HG03521 (cell line): ENCODE results near the gene COX6B1.
"Not testable (repeated sequence)": the region's sequence is repeated elsewhere in the genome, so short reads cannot be mapped to it uniquely, and the experiment has no call there.

Source experiments
- ATAC-seq: cut with Tn5 transposase; IDR thresholded peaks from one replicate; pipeline ENCODE4 v1.9.1; 2021; ENCODE audit warnings: mild to moderate bottlenecking, moderate library complexity; ENCODE audit not compliant: unreplicated experiment

The COX6B1 gene

DNA sequence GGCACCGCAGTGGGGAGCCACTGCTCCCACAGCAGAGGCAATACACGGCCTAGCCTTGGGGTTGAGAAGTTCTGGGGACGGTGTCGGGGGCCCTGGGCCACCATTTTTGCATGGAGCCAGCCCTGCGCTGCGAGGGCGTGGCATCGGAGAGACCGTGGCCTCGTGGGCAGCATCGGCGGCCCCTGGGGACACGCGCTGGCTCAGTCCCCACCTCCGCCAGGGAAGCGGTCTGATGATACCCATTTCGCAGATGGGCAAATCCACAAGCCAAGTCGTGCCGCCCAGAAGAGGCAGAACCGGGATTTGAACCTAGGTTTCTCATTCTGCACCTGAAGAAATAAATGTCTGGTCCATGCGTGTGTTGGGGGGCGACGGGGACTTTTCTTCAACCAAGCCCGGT is 17.0 kb downstream of the COX6B1 start:
- ATAC-seq, result no peak

DNA sequence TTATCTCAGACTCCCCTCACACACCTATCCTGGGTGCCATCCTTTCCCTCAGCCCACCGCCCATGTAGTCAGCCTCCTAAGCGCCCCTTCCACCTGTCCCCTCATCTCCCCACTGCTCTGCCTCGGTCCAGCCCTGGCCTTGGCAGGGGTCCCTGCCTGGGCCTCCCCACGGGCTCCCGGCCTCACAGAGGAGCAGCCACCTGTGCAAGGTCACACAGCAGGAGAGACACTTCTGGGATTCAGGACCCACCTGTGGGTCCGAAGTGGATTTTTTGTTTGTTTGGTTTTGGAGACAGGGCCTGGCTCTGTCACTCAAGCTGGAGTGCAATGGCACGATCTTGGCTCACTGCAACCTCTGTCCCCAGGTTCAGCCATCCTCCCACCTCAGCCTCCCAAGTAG is 17.5 kb downstream of the COX6B1 start:
- ATAC-seq, result no peak

DNA sequence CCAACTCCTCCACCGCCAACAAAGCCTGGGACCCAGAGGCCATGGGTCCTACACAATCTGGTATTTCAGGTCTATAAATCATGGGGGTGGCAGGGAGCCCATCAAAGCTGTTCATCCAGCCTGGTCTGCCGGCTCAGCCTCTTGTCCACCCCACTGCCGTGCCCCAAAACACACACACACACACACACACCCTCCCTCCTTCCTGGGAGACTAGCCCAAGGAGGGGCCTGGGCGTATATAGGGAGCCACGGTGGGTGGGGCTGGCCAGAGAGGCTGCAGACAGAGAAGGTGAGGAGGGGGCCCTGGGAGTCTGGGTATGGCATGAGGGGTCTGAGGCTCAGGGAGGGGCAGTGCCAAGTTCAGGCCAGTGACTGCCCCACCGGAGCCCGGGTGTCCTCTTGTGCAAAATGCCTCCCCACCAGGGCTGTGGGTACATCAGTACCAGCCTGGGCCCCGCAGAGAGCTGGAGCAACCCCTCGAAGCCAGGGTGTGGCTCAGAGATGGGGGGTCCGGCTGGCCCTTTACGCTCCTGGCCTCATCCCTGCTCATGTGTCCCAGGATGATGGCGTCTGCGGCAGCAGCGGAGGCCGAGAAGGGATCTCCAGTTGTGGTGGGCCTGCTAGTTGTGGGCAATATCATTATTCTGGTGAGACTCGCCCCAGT is 18.3 kb downstream of the COX6B1 start, which contains the start of gene UPK1A:
UPK1A (plus strand) TSS at position 267 of the 663 bp plus-strand sequence; CDS start at position 563, 296 bp downstream.
- ATAC-seq, result no peak

DNA sequence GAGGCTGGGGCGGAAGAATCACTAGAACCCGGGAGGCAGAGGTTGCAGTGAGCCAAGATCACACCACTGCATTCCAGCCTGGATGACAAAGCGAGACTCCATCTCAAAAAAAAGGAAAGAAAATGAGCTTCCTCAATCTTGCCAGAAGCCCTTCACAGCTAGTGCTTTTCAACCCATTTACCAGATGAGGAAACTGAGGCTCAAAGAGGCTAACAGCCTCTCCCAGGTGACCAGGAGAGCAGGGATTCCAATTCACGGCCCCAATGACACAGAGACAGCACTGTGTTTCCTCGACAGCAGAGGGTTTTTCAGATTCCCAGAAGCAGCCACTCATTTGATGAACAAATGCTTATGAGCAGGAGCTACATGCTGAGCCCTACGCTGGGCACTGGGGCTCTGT is 21.4 kb downstream of the COX6B1 start:
- no peak for ATAC-seq

DNA sequence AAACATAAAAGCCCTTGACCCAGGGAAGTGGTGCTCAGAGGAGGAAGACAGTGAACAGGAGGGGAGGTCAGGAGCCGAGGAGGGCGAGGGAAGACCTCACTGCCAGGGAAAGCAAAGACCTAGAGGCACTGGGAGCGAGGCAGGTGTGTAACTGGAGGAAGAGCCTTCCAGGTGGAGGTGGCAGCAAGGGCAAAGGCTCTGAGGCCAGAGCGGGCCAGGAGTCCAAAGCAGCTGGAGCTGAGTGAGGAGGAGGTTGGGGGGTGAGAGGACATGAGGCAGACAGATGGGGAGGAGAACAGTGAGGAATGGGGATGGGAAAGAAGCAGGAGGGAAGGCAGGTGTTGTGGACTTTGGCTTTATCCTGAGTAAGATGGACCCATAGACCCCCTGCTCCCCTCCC is 21.9 kb downstream of the COX6B1 start:
- no peak for ATAC-seq

DNA sequence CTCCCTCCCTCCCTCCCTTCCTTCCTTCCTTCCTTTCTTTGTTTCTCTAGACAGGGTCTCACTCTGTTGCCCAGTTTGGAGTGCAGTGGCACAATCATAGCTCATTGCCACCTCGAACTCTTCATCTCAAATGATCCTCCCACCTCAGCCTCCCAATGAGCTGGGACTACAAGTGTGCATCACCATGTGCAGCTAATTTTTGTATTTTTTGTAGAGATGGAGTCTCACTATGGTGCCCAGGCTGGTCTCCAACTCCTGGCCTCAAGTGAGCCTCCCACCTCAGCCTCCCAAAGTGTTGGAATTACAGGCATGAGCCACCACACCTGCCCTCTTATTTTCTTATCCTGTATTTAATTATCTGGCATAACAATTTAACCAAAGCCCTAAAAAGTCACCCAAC is 22.6 kb downstream of the COX6B1 start:
- ATAC-seq, result no peak

DNA sequence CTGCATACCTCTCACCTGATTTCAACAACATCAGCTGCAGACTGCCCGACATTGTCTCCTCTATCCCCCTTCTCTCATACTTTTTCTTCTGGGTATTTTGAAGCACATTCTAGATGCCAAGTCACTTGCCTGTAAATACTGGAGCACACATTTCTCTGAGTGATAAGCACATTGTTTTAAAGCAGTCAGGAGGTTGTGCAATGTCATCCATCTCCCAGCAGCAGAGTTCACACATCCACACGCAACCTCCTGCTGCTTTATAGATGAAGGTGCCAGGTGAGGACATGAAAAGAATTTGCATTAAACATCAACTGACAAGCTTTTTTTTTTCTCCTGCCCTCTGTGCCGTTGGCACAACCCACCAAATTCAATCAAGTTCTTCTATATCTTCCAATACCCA is 23.7 kb downstream of the COX6B1 start:
- no peak for ATAC-seq

DNA sequence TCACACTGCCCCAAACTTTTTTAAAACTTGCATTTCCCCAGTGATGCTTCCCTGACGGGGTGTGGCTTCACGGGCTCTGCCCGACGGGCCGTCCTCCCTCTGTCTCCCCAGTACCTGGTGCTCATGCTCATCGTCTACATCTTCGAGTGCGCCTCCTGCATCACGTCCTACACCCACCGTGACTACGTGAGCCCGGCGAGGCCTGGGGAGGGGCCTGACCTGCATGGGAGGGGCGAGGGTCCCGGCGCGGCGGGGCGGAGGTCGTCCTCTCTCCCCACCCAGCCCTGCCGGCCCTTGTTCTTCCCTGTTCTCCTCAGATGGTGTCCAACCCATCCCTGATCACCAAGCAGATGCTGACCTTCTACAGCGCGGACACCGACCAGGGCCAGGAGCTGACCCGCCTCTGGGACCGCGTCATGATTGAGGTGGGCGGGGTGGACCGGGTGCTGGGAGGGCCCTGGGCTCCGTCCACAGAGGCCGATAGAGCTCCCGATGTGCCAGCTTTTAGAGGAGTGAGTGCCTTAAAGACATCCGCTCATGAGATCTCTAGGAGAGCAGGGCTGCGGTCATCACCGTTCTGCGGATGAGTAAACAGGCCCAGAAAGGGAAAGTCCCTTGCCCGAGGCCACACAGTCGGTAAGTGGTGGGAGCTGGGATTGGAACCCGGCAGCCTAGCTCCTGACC is 25.1 kb downstream of the COX6B1 start:
- no peak for ATAC-seq

DNA sequence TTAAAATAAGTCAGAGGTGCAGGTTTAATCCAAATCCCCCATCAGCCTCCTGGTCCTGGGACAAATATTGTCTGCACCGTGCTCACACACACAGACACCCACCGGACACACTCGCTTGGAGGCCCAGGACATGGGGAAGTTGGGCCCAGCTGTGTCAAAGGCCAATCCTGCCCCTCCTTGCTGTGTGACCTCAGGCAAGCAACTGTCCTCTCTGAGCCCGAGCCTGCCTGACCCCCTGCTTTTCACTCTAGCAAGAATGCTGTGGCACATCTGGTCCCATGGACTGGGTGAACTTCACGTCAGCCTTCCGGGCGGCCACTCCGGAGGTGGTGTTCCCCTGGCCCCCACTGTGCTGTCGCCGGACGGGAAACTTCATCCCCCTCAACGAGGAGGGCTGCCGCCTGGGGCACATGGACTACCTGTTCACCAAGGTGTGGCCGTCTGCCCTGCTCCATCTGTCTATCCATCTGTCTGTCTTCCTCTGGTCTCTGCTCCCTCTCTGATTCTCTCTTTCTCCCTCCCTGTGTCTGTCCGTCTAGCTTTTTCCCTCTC is 27.5 kb downstream of the COX6B1 start:
- no peak for ATAC-seq

DNA sequence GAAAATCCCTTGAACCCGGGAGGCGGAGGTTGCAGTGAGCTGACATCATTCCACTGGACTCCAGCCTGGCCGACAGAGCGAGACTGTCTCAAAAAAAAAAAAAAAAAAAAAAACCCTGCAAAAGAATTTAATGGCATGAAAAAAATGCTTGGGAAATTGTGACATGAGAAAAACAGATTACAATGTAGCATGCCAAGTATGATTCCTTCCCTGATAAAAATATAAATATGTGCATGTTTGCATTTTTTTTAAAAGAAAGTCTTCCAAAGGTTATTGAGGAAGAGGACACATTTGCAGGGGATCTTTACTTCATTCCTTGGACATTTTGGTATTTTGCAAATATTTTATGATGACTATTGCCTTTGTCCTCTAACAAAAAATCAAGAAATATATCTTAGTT is 41.7 kb downstream of the COX6B1 start:
- ATAC-seq, result no peak

DNA sequence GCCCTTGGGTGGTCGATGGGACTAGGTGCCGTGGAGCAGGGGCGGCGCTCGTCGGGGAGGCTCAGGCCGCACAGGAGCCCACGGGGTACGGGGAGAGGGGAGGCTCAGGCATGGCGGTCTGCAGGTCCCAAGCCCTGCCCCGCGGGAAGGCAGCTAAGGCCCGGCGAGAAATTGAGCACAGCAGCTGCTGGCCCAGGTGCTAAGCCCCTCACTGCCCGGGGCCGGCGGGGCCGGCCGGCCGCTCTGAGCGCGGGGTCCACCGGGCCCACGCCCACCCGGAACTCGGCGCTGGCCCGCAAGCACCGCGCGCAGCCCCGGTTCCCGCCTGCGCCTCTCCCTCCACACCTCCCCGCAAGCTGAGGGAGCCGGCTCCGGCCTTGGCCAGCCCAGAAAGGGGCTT is 43.0 kb downstream of the COX6B1 start:
- ATAC-seq, result not testable (repeated sequence)

DNA sequence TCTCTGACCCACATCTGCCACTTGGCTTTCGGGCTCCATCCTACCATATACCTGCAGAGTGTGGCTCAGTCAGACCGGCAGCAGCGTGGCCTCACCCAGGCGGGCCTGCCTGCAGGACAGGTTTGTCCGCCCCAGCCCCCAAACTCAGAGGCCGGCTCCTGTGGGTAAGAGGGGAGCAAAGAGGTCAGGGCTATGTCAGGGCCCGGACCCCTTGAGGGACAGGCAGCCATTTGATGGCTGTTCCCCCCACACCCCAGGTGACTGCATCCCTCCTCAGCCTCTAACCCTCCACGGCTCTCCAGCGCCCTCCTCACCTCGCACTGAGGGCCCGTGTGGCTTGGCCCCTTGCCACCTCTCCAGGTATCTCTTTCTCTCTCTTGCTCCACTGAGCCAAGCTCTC is 43.9 kb downstream of the COX6B1 start:
- no peak for ATAC-seq

DNA sequence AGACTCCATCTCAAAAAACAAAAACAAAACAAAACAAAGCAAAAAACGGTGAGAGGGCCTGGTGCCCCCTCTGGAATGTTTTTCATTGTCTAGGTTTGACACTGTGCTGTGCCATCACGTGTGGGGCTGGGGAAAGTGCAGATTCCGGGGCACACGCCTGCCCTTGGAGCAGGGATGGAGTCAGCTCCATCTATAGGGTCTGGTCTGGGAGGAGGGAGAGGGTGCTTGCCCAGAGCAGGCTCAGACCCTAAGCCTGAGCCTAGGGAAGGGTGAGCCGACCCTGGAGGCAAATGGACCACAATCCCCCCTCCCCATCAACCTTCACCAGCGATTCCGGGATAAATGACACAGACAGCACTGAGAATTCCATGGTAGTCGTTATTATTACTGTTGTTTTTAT is 45.3 kb downstream of the COX6B1 start:
- ATAC-seq, result no peak

DNA sequence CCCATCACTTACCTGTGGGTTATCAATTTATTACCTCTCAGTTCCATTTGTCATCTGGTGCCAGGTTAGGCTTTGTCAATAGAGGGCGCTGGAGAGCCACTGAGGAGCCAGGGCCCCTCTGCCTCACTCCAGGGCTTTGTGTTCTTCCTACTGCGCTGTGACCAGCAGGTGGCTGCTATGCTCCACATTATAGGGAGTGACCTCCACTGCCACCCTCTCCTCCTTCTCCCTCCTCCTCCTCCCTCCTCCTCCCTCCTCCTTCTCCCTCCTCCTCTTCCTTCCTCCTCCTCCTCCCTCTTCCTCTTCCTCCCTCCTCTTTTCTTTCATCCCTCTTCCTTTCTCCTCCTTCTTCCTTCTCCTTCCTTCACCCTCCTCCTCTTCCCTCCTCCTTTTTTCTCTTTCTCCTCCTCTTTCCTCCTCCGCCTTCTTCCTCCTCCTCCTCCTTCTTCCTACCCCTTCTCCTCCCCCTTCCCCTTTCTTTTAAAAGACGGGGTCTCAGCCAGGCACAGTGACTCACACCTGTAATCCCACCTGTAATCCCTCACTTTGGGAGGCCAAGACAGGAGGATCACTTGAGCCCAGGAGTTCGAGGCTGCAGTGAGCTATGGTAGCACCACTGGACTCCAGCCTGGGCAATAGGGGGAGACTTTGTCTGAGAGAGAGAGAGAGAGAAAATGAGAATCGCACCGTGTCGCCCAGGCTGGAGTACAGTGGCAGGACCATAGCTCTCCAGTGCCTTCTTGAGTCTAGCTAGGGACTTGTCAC is 45.9 kb downstream of the COX6B1 start:
- peak; percentile 74 for ATAC-seq

DNA sequence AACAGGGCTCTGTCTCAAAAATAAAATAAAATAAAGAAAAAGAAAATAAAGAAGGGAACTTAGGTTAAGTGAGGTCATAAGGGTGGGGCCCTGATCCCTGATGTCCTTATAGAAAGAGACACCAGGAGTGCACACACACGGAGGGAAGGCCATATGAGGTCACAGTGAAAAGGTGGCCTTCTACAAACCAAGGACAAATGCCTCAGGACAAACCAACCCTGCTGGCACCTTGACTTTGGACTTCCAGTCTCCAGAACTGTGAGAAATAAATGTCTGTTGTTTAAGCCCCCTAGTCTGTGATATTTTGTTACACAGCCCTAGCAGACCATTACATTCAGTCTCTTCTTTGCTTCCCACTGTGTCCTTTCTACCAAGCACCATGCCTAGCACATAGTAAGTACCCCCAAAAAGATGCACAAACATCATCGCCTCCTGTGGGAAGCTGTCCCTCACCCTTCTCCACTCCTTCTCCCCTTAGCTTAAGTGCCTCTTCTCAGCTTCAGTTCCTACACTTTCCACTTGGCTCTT is 47.8 kb downstream of the COX6B1 start:
- no peak for ATAC-seq

DNA sequence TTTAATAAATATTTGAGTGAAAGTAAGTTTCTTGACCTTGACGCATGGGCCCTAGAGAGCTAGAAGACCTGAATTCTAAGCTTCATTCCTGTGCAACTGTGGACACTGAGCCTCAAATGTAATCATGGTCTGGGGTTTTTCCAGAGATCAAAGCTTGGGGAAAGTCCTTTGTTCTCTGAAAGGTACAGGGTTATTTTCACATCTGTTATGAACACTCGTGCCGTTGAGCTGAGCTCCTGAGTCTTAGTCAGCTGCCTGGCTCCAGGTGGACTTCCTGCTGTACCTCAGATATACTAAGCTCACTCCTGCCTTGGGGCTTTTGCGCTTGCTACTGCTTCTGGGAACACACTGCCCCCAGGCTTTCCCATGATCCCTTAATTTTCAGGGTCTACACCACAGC is 48.7 kb downstream of the COX6B1 start:
- no peak for ATAC-seq

DNA sequence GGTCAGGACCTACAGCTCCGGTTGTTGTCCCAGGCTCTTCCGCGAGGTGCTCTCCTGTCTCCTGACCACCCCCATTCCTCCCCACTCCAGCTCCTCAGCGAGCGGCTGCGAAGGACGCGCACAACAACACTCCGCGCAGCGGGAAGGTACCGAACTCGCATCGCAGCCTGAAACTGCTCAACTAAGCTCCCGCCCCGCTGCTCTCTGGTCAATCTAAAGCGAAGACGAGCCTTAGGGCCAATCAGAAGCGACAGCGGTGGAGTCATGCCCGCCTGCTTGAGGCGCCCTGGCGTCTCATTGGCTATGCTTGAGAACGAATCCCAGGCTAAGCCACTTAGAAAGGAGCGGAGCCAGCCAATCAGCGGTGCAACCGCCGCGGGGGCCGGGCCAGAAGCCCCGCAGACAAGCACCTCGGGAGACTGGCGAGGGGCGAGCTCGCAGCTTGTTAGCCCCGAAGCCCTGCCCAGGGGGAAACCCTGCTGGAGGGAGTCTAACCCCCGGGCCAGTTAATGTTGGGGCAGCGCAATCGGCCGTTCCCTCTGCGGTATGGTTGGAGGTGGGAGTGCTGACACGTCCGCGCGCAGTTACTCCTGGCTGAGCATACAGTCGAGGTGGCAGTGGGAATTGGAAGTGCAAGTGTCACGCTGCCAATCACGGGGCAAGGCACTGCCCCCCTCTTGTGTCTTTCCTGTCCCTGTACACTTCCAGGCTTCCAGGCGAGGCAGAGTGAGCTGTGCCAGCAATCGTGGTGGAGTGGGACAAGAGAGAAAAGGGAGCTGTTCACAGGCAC is 54.3 kb downstream of the COX6B1 start:
- ATAC-seq, result peak; percentile 97

DNA sequence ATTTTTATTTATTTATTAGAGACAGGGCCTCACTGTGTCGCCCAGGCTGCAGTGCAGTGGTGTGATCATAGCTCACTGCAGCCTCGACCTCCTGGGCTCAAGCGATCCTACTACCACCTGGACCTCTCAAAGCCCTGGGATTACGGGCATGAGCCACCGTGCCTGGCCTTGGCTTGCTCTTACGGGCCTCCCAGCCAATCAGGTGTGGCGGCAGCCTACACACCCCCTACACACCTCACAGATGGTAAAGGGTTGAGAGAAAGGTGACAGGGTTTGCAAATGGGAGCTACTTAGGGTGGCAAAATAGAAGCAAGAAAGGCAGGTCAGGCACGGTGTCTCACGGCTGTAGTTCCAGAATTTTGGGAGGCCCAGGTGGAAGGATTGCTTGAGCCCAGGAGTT is 55.2 kb downstream of the COX6B1 start:
- no peak for ATAC-seq

DNA sequence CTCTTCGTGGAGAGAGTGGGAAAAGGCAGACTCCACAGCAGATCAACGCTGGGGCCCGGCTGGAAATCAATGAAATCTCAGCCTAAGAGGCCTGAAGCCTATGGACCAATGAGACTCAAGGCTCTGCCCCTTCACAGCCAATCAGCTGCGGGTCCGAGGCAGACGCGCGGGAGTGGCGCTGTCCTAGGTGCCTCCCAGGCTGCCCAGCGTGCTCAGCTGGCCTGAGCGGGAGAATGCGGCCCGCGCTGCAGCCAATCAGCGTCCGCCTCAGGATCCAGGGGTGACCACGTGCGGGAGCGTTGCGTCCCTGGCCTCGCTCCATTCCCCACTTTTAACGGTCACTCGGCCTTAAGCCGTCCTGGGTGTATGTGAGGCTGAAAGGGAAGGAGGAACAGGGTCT is 56.1 kb downstream of the COX6B1 start, which contains the start of gene ZBTB32:
ZBTB32 (plus strand) TSS at position 341 of the 400 bp plus-strand sequence. CDS start 10,069 bp downstream, outside the sequence.
- ATAC-seq, result no peak
